GM21528 (cell line): ENCODE measurements around the gene RAB1B.
A peak's percentile ranks its signal among the peaks of the same experiment; 100 is the strongest.

ENCODE experiments used
- ATAC-seq: cut with Tn5 transposase; IDR thresholded peaks from one replicate; pipeline ENCODE4 v1.9.1; 2021; ENCODE audit warnings: mild to moderate bottlenecking, moderate library complexity; ENCODE audit not compliant: unreplicated experiment, low FRiP score

The RAB1B gene

GRCh38 chr11:66281776-66282467 lies 13.5 kb downstream of the RAB1B start:
- no peak for ATAC-seq

GRCh38 chr11:66282468-66283455 lies 14.3 kb downstream of the RAB1B start:
- peak; percentile 54 for ATAC-seq

GRCh38 chr11:66283461-66284105 lies 15.1 kb downstream of the RAB1B start:
- ATAC-seq, result no peak

GRCh38 chr11:66284526-66285078 lies 16.2 kb downstream of the RAB1B start:
- no peak for ATAC-seq

- no peak for ATAC-seq
These were observed 17.0 kb downstream of the RAB1B start for GRCh38 chr11:66285250-66285947.

GRCh38 chr11:66286699-66287098 lies 18.3 kb downstream of the RAB1B start:
- no peak for ATAC-seq

GRCh38 chr11:66287211-66287888 lies 18.9 kb downstream of the RAB1B start:
- ATAC-seq, result no peak

- no peak for ATAC-seq
These were observed 19.6 kb downstream of the RAB1B start for GRCh38 chr11:66287889-66288670.

GRCh38 chr11:66288671-66289547 lies 20.5 kb downstream of the RAB1B start, which contains the start of gene YIF1A:
Gene YIF1A (minus strand): TSS chr11:66289143. CDS start chr11:66288985, 158 bp downstream.
- peak; percentile 87 for ATAC-seq

GRCh38 chr11:66289548-66290329 lies 21.3 kb downstream of the RAB1B start:
- ATAC-seq, result peak; percentile 39

GRCh38 chr11:66290330-66290621 lies 21.8 kb downstream of the RAB1B start:
- no peak for ATAC-seq

GRCh38 chr11:66291303-66291705 lies 22.9 kb downstream of the RAB1B start:
- no peak for ATAC-seq

GRCh38 chr11:66291706-66292542 lies 23.5 kb downstream of the RAB1B start, which contains the start of gene TMEM151A:
Gene TMEM151A (plus strand): TSS chr11:66291894. CDS start chr11:66292014, 120 bp downstream.
- ATAC-seq, result no peak

- ATAC-seq, result no peak
These were observed 24.3 kb downstream of the RAB1B start for GRCh38 chr11:66292543-66293332.

GRCh38 chr11:66293352-66293751 lies 24.9 kb downstream of the RAB1B start:
- no peak for ATAC-seq
